Neuronal stem cell (in vitro differentiated cells): ENCODE data around the gene SLC31A2.

Experiments used
- DNase-seq: peaks from one replicate; pipeline ENCODE4 v3.0.0-alpha.2; 2013; ENCODE audit warnings: low spot score
- H2AFZ ChIP-seq: one replicate; pipeline ENCODE4 v1.6.1; 2013; ENCODE audit warnings: mild to moderate bottlenecking, low read length, inconsistent platforms
- H2AK5ac ChIP-seq: 2 replicates; pipeline ENCODE4 v1.6.1; 2013; ENCODE audit warnings: low read depth, mild to moderate bottlenecking, inconsistent platforms, low read length, moderate library complexity, mixed read lengths
- H2BK120ac ChIP-seq: 2 replicates; pipeline ENCODE4 v1.6.1; 2013; ENCODE audit warnings: low read depth, mild to moderate bottlenecking, inconsistent platforms, low read length, moderate library complexity, mixed read lengths
- H2BK12ac ChIP-seq: one replicate; pipeline ENCODE4 v1.6.1; 2013; ENCODE audit warnings: low read length, inconsistent platforms
- H2BK15ac ChIP-seq: 2 replicates; pipeline ENCODE4 v1.6.1; 2013; ENCODE audit warnings: mild to moderate bottlenecking, low read length, inconsistent platforms, mixed read lengths
- H2BK5ac ChIP-seq: one replicate; pipeline ENCODE4 v1.6.1; 2013; ENCODE audit warnings: inconsistent platforms, mild to moderate bottlenecking, low read length, moderate library complexity
- H3K14ac ChIP-seq: one replicate; pipeline ENCODE4 v1.6.1; 2013; ENCODE audit warnings: low read length, inconsistent platforms
- H3K18ac ChIP-seq: 2 replicates; pipeline ENCODE4 v1.6.1; 2013; ENCODE audit warnings: low read length, inconsistent platforms
- H3K23ac ChIP-seq: 2 replicates; pipeline ENCODE4 v1.6.1; 2013; ENCODE audit warnings: low read depth, mild to moderate bottlenecking, mixed read lengths, low read length, inconsistent platforms; ENCODE audit not compliant: poor library complexity
- H3K27ac ChIP-seq: replicated peaks from 3 replicates; pipeline ENCODE4 v1.5.1; 2013; ENCODE audit warnings: low read length, inconsistent platforms
- H3K27me3 ChIP-seq, 3 experiments: 2 replicates each; pipeline ENCODE4 v1.6.1; 2013; ENCODE audit warnings: low read length in 3 of 3, mild to moderate bottlenecking in 2 of 3, inconsistent platforms in 1 of 3, low read depth in 1 of 3, mixed read lengths in 1 of 3, moderate library complexity in 1 of 3; ENCODE audit not compliant: control insufficient read depth in 3 of 3, insufficient read depth in 3 of 3
- H3K36me3 ChIP-seq, 2 donors: replicated peaks in 1 of 2; 2 replicates each; pipeline ENCODE4 v1.6.1; 2013; ENCODE audit warnings: low read length in 2 of 2; ENCODE audit not compliant: control insufficient read depth in 2 of 2, insufficient read depth in 2 of 2
- H3K4ac ChIP-seq: 2 replicates; pipeline ENCODE4 v1.6.1; 2013; ENCODE audit warnings: inconsistent platforms, mild to moderate bottlenecking, low read length, moderate library complexity
- H3K4me1 ChIP-seq, 2 donors: 1 replicate in 1 of 2; 2 replicates in 1 of 2; pipeline ENCODE4 v1.6.1; 2013; ENCODE audit warnings: low read length in 2 of 2, low read depth in 1 of 2; ENCODE audit not compliant: control insufficient read depth in 2 of 2, insufficient read depth in 1 of 2
- H3K4me2 ChIP-seq: one replicate; pipeline ENCODE4 v1.6.1; 2013; ENCODE audit warnings: mild to moderate bottlenecking, low read length, inconsistent platforms; ENCODE audit not compliant: insufficient read depth, poor library complexity, severe bottlenecking
- H3K4me3 ChIP-seq, 2 donors: 2 replicates each; pipeline ENCODE4 v1.5.1; 2013; ENCODE audit warnings: low read length in 2 of 2, mild to moderate bottlenecking in 2 of 2, inconsistent platforms in 1 of 2, moderate library complexity in 1 of 2
- H3K79me1 ChIP-seq: one replicate; pipeline ENCODE4 v1.6.1; 2013; ENCODE audit warnings: low read depth, mild to moderate bottlenecking, inconsistent platforms, low read length, moderate library complexity
- H3K9ac ChIP-seq: one replicate; pipeline ENCODE4 v1.6.1; 2013; ENCODE audit warnings: mild to moderate bottlenecking, low read depth, low read length, inconsistent platforms; ENCODE audit not compliant: poor library complexity
- H3K9me3 ChIP-seq, 2 donors: replicated peaks in 1 of 2; 2 replicates each; pipeline versions ENCODE3 to v1.6.1; 2013; ENCODE audit warnings: low read length in 2 of 2, mild to moderate bottlenecking in 2 of 2, inconsistent platforms in 1 of 2, low read depth in 1 of 2, mixed read lengths in 1 of 2, moderate library complexity in 1 of 2; ENCODE audit not compliant: control insufficient read depth in 2 of 2, insufficient read depth in 1 of 2
- H4K8ac ChIP-seq: one replicate; pipeline ENCODE4 v1.6.1; 2013; ENCODE audit warnings: low read depth, mild to moderate bottlenecking, inconsistent platforms, low read length, moderate library complexity
- H4K91ac ChIP-seq: one replicate; pipeline ENCODE4 v1.6.1; 2013; ENCODE audit warnings: low read length, low read depth, mild to moderate bottlenecking, inconsistent platforms; ENCODE audit not compliant: poor library complexity
- WGBS, 2 donors: extraction: QIAGEN DNeasy Blood & Tissue Kit; methylation state at CpG; one replicate each; pipeline ENCODE4 v1.1.7; 2013; ENCODE audit warnings: missing lambda C conversion rate in 2 of 2, mixed read lengths in 1 of 2; ENCODE audit not compliant: insufficient read length in 2 of 2, insufficient replicate concordance in 1 of 2; ENCODE audit errors: extremely low coverage in 2 of 2; 5-methylcytosine and 5-hydroxymethylcytosine counted together

SLC31A2 gene

DNA sequence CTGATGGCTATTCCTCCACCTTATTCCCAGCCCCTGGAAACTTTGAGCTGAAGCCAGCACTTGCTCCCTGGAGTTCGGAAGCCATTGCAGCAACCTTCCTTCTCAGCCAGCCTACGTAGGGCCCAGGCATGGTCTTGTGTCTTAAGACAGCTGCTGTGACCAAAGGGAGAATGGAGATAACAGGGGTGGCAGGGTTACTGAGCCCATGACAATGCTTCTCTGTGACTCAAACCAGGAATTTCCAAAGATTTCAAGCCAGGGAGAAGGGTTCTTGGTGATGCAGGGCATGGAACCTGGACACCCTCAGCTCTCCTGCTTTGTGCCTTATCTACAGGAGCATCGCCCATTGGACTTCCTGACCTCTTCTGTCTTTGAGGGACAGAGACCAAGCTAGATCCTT, 12.2 kb downstream of the SLC31A2 start:
- no peak overlapping the region for H3K18ac ChIP-seq
- DNase-seq: no peak
- H3K23ac ChIP-seq: no peak overlapping the region
- H3K27ac ChIP-seq: no peak overlapping the region
- no peak overlapping the region for H3K4me2 ChIP-seq
- H3K9ac ChIP-seq: no peak overlapping the region
- H3K79me1 ChIP-seq: no peaks in the 10 kb centered on the region
- no CpG with 5 or more reads among the region's 3 CpGs for WGBS, 2 donors
- no peaks in the 10 kb centered on the region for H3K9me3 ChIP-seq
- peaks cover 24 to 70% of the 10 kb centered on the region in 2 donors for H3K36me3 ChIP-seq
- H4K8ac ChIP-seq: no peak overlapping the region
- no peak overlapping the region for H2BK5ac ChIP-seq
- no peaks in the 10 kb centered on the region for H3K27me3 ChIP-seq
- H4K91ac ChIP-seq: no peak overlapping the region
- H3K14ac ChIP-seq: no peak overlapping the region
- no peak overlapping the region for H2BK120ac ChIP-seq
- H3K4me1 ChIP-seq: peaks cover 0 to 13% of the 10 kb centered on the region in 2 donors
- no peak overlapping the region for H2BK12ac ChIP-seq
- no peak overlapping the region for H2AK5ac ChIP-seq
- no peak overlapping the region for H2BK15ac ChIP-seq
- no peak overlapping the region for H3K4me3 ChIP-seq
- no peak overlapping the region for H3K4ac ChIP-seq
- H2AFZ ChIP-seq: no peak overlapping the region

DNA sequence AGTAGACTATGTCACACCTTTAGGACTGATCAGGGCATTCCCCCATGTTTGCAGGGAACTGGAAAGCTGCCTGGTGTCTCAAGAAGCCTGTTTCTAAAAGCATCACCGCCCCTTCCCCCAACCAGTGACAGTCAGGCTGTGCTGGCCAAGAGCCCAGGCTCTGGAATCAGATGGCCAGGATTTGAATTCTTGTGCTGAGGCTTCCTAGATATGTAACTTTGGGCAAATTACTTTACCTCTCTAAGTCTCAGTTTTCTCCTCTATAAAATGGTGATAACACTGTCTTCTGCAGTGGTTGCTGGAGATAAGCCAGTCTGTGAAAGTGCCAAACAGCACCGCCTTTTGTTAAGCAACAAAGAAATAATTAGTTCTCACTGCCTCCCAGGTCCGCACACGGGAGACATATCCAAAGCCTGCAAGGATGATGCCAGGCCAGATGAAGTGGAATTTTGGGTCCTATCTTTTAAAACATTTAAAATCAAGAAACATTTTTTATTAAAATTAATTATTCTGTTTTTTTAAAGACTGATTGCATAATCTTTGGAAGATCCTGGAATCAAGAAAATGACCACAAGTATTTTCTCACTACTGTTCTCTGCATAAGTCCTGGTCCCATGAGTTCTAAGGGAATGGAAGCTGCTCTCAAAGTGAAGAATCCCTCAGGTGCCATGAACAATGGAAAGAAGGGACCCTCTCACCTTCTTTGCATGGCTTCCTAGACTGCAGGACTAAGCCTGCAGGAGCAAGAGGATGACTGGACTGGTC, 13.9 kb downstream of the SLC31A2 start:
- H3K9ac ChIP-seq: no peak overlapping the region
- H4K91ac ChIP-seq: no peak overlapping the region
- H3K4ac ChIP-seq: no peak overlapping the region
- no peak overlapping the region for H2BK5ac ChIP-seq
- no peaks in the 10 kb centered on the region for H3K79me1 ChIP-seq
- no peak overlapping the region for H2BK12ac ChIP-seq
- DNase-seq: no peak
- no peak overlapping the region for H2BK15ac ChIP-seq
- H3K36me3 ChIP-seq: peaks cover 37 to 83% of the 10 kb centered on the region in 2 donors
- no peaks in the 10 kb centered on the region for H3K9me3 ChIP-seq
- H3K18ac ChIP-seq: no peak overlapping the region
- no peak overlapping the region for H3K23ac ChIP-seq
- no peak overlapping the region for H2AFZ ChIP-seq
- no peak overlapping the region for H2BK120ac ChIP-seq
- H3K4me3 ChIP-seq: no peak overlapping the region
- H2AK5ac ChIP-seq: no peak overlapping the region
- WGBS, 2 donors: no CpG with 5 or more reads among the region's 4 CpGs
- H3K27ac ChIP-seq: no peak overlapping the region
- H4K8ac ChIP-seq: no peak overlapping the region
- H3K4me1 ChIP-seq: peaks cover 0 to 12% of the 10 kb centered on the region in 2 donors
- H3K4me2 ChIP-seq: no peak overlapping the region
- no peaks in the 10 kb centered on the region for H3K27me3 ChIP-seq
- no peak overlapping the region for H3K14ac ChIP-seq

DNA sequence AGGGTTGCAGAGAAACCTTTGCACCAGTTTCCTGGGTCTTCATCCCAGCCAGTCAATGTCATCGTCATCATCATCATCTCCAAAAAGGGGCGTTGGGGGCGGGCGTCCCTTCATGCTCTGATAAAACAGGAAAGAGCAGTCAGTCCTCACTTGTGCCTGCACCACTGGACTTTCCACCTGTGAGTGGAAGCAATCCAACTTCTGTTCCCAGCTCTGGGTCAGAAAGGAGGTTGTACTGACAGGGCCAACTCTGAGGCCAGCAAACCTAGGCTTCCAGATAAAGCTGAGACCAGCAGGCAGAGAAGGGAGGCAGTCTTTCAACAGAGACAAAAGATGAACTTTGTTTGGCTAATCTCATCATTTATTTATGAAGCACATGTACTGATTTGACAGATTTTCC, 15.2 kb downstream of the SLC31A2 start:
- Histone ChIP-seq H3K36me3 (peaks cover 43 to 94% of the 10 kb centered on the region in 2 donors), H2BK15ac (no peak overlapping the region), H3K9ac (no peak overlapping the region), H2BK12ac (no peak overlapping the region), H3K9me3 (no peaks in the 10 kb centered on the region), H3K4me1 (peaks cover 0 to 5% of the 10 kb centered on the region in 2 donors), H3K79me1 (no peaks in the 10 kb centered on the region), H2BK120ac (no peak overlapping the region), H3K18ac (no peak overlapping the region), H2BK5ac (no peak overlapping the region), H4K8ac (no peak overlapping the region), H2AK5ac (no peak overlapping the region), H3K23ac (no peak overlapping the region), H3K4me3 (no peak overlapping the region), H3K27me3 (no peaks in the 10 kb centered on the region), H4K91ac (no peak overlapping the region), H2AFZ (no peak overlapping the region), H3K4ac (no peak overlapping the region), H3K4me2 (no peak overlapping the region), H3K14ac (no peak overlapping the region), H3K27ac (no peak overlapping the region)
- no peak for DNase-seq
- no CpG with 5 or more reads among the region's 4 CpGs for WGBS, 2 donors

DNA sequence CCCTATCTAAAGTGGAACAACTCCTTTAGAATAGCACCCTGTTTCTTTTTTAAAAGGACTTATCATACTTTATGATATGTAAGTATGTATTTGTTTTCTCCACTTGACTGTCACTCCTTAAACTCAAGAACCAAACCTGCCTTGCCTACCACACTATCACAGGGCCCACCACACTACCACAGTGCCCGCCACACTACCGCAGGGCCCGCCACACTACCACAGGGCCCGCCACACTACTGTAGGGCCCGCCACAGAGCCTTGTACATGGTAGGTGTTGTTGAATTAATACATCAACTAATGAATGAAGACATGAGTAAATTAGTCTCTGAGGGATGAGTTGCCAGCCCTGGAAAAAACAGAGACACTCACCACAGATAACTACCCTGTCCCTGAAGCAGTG, 18.0 kb downstream of the SLC31A2 start:
- no peaks in the 10 kb centered on the region for H3K9me3 ChIP-seq
- no peak for DNase-seq
- no peaks in the 10 kb centered on the region for H3K27me3 ChIP-seq
- peaks cover 49 to 91% of the 10 kb centered on the region in 2 donors for H3K36me3 ChIP-seq
- no peak overlapping the region for H3K27ac ChIP-seq
- H3K79me1 ChIP-seq: no peaks in the 10 kb centered on the region
- H2BK12ac ChIP-seq: no peak overlapping the region
- no peak overlapping the region for H3K4me2 ChIP-seq
- no peak overlapping the region for H2AFZ ChIP-seq
- H2BK15ac ChIP-seq: no peak overlapping the region
- H3K4ac ChIP-seq: no peak overlapping the region
- H3K9ac ChIP-seq: no peak overlapping the region
- no peaks in the 10 kb centered on the region for H3K4me1 ChIP-seq
- H2BK5ac ChIP-seq: no peak overlapping the region
- no peak overlapping the region for H3K23ac ChIP-seq
- no peak overlapping the region for H2BK120ac ChIP-seq
- H3K4me3 ChIP-seq: no peak overlapping the region
- H3K14ac ChIP-seq: no peak overlapping the region
- no peak overlapping the region for H3K18ac ChIP-seq
- no peak overlapping the region for H2AK5ac ChIP-seq
- no CpG with 5 or more reads among the region's 5 CpGs for WGBS, 2 donors
- no peak overlapping the region for H4K91ac ChIP-seq
- no peak overlapping the region for H4K8ac ChIP-seq
